Testis (tissue), 3 donors: ENCODE data around the gene JADE3. TPM values are rescaled to one million over a fixed set of nuclear protein-coding genes. Genes with fewer than 3 reads are reported as not detected.

Experiments used
- DNase-seq: peaks from one replicate; pipeline ENCODE4 v3.0.0-alpha.2; 2019
- H3K27ac ChIP-seq, 2 donors: fragments of 200-600 bp; sonication (generic); one replicate each; pipeline ENCODE4 v1.5.1; 2019
- H3K27me3 ChIP-seq: fragments of 200-600 bp; sonication (generic); one replicate; pipeline ENCODE4 v1.5.1; 2019
- H3K36me3 ChIP-seq: fragments of 200-600 bp; sonication (generic); one replicate; pipeline ENCODE4 v1.5.1; 2017; ENCODE audit warnings: low read depth; ENCODE audit errors: missing control alignments
- H3K4me1 ChIP-seq: fragments of 200-600 bp; sonication (generic); one replicate; pipeline ENCODE4 v1.5.1; 2019
- H3K4me3 ChIP-seq, 2 donors: fragments of 200-600 bp; sonication (generic); one replicate each; pipeline ENCODE4 v1.5.1; 2017 to 2019
- H3K9me3 ChIP-seq: fragments of 200-600 bp; sonication (generic); one replicate; pipeline ENCODE4 v1.5.1; 2017
- POLR2A ChIP-seq: fragments of 450-650 bp; IDR thresholded peaks from one replicate; pipeline ENCODE4 v1.6.1; 2017; ENCODE audit warnings: antibody characterized with exemption, mild to moderate bottlenecking, moderate library complexity
- WGBS, 2 donors: methylation state at CpG; one replicate each; pipeline ENCODE4 v1.1.5; 2018; 5-methylcytosine and 5-hydroxymethylcytosine counted together
- intact Hi-C: fragments of 100-400 bp; cut with DNase I; formaldehyde crosslinking; loops from one replicate; pipeline ENCODE4 v1.15.1; 2023; ENCODE audit warnings: low total_unique reads
- polyA plus RNA-seq: library from polyadenylated mRNA; stranded (reverse); fragments of 350-450 nt; fragmentation: Illumina TruSeq; extraction: RNeasy Lipid Tissue Mini Kit (QIAGEN cat#74804); gene quantifications from one replicate; pipeline ENCODE4 v1.2.3, GENCODE V29; 2014; ENCODE audit warnings: low read depth, low replicate concordance; ENCODE audit not compliant: insufficient read depth
- total RNA-seq, 2 donors: library from RNA; depleted of rRNA; stranded (reverse); fragments of >200 nt; gene quantifications; one replicate each; pipeline ENCODE4 v1.2.3, GENCODE V29; 2016
- TF ChIP-seq, protein P1 (sequence below), 3 experiments: fragments of 450-650 bp in 2 of 3; fragments of 200-600 bp in 1 of 3; sonication (generic) in 1 of 3; IDR thresholded peaks; one replicate each; pipeline ENCODE4 v1.5.1; 2016 to 2019; ENCODE audit warnings: antibody characterized with exemption in 3 of 3, mild to moderate bottlenecking in 2 of 3, moderate library complexity in 1 of 3

Gene JADE3
- total and polyA plus RNA-seq, 3 donors from 2014 or later = 22.9 to 33.1 (median 23.0) TPM

DNA sequence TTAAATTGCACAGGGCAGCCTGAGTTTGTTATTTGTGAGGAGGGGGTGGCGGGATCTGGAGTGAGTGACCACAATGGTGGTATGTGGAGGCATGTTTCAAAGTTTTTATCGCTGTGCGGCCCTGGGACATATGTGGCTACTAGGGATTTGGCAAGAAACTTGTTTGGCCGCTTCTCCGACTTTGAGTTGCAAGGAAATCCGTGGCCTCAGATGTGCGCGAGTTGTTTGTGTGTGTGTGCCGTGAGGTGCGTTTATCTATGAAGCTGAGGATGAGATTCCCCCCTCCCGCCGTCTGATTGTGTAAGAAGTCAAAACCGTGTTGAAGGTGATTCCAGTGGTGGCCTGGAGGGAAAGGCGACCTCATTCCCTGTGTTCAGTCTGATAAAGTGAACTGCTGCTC lies 1.4 kb downstream of the JADE3 start:
- intact Hi-C loops = no loop called here
- WGBS, 2 donors = 1% methylated on average over 8 to 14 of the region's 14 CpGs

DNA sequence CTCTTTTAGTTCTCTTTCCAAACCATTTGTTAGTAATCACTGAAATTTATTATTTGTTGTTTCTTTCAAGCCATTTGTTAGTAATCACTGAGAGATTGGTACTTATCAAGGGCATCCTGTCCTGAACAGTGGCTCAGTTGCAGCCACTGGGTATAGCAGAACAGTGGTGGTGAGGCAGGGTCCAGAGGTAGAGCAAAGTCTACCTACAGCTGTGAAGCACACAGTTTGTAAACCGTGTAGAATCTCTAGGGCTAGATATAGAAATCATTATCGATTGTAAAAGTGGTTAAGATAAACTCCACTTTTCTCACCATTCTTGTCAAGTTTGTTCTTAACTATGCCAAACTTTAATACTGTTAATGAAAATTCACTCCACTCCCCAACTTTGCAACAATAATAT lies 4.1 kb downstream of the JADE3 start:
- 60 to 61% methylated on average over 2 of the region's 2 CpGs for WGBS, 2 donors
- no peaks in the 10 kb centered on the region for H3K9me3 ChIP-seq
- no peak overlapping the region for H3K27ac ChIP-seq
- intact Hi-C loops = no loop called here
- no peak for DNase-seq
- H3K27me3 ChIP-seq = no peaks in the 10 kb centered on the region
- no peaks in the 10 kb centered on the region for H3K4me1 ChIP-seq
- H3K36me3 ChIP-seq = no peaks in the 10 kb centered on the region
- TF ChIP-seq, protein P1, sequence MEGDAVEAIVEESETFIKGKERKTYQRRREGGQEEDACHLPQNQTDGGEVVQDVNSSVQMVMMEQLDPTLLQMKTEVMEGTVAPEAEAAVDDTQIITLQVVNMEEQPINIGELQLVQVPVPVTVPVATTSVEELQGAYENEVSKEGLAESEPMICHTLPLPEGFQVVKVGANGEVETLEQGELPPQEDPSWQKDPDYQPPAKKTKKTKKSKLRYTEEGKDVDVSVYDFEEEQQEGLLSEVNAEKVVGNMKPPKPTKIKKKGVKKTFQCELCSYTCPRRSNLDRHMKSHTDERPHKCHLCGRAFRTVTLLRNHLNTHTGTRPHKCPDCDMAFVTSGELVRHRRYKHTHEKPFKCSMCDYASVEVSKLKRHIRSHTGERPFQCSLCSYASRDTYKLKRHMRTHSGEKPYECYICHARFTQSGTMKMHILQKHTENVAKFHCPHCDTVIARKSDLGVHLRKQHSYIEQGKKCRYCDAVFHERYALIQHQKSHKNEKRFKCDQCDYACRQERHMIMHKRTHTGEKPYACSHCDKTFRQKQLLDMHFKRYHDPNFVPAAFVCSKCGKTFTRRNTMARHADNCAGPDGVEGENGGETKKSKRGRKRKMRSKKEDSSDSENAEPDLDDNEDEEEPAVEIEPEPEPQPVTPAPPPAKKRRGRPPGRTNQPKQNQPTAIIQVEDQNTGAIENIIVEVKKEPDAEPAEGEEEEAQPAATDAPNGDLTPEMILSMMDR (IDR thresholded peaks at IDR 0.05) = no peak
- TF ChIP-seq POLR2A = no peak
- no peak overlapping the region for H3K4me3 ChIP-seq

More for the DNA sequence above, 1.4 kb downstream of the JADE3 start:
- TF ChIP-seq, protein P1 (IDR thresholded peaks at IDR 0.05) = no peak
- TF ChIP-seq POLR2A = no peak
- DNase-seq = peak; percentile 31
- peak overlapping the region; percentile 60 to 77 for H3K4me3 ChIP-seq
- H3K27ac ChIP-seq = no peak overlapping the region
- H3K36me3 ChIP-seq = no peaks in the 10 kb centered on the region
- H3K27me3 ChIP-seq = no peaks in the 10 kb centered on the region
- H3K4me1 ChIP-seq = no peaks in the 10 kb centered on the region
- no peaks in the 10 kb centered on the region for H3K9me3 ChIP-seq

GRCh38 chrX:46917622-46918021 lies 5.4 kb downstream of the JADE3 start:
- H3K27me3 ChIP-seq = no peaks in the 10 kb centered on the region
- 94 to 100% methylated on average over 1 of the region's 1 CpG for WGBS, 2 donors
- H3K4me1 ChIP-seq = no peaks in the 10 kb centered on the region
- no peak overlapping the region for H3K27ac ChIP-seq
- H3K36me3 ChIP-seq = no peaks in the 10 kb centered on the region
- H3K9me3 ChIP-seq = no peaks in the 10 kb centered on the region
- no peak overlapping the region for H3K4me3 ChIP-seq
- DNase-seq = no peak
- intact Hi-C loops = no loop called here
- no peak for TF ChIP-seq POLR2A
- TF ChIP-seq, protein P1 (IDR thresholded peaks at IDR 0.05) = no peak

DNA sequence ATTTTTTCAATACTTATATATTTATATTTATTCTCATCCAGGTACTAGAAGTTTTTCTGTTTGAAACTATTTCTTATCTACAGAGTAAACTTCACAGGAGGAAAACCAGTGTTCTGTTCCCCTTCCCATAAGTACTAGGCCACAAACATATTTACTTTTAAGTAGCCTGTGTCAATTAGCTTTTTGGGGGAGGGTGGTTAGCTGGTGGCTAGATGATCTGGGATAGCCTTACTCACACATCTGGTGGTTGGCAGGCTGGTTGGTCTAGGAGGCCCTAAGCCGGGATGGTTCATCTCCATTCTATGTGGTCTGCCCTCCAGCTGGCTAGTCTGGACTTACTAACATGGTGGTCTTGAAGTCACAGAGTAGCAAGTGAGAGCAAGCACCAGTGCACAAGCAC lies 6.2 kb downstream of the JADE3 start:
- TF ChIP-seq, protein P1 (IDR thresholded peaks at IDR 0.05) = no peak
- no peak for TF ChIP-seq POLR2A

DNA sequence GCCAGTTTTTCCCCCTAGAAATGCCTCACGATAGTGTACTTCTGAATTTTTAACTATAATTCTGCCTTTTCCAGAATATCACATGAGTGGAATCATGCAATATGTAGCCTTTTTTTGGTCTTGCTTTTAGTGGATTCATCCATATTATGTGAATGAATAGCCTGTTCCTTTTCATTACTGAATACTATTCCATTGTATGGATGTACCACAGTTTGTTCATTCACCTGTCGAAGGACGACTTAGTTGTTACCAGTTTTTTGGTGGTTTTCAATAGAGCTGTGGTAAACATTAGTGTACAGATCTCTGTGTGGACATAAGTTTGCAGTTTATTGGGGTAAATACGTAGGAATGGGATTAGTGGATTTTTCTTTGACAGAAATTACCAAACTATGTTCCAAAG lies 8.0 kb downstream of the JADE3 start:
- 69 to 72% methylated on average over 4 of the region's 4 CpGs for WGBS, 2 donors
- TF ChIP-seq POLR2A = no peak
- TF ChIP-seq, protein P1 (IDR thresholded peaks at IDR 0.05) = no peak

More for the DNA sequence above, 6.2 kb downstream of the JADE3 start:
- Histone ChIP-seq H3K27me3 (no peaks in the 10 kb centered on the region), H3K4me1 (no peaks in the 10 kb centered on the region), H3K27ac (no peak overlapping the region), H3K36me3 (no peaks in the 10 kb centered on the region), H3K9me3 (no peaks in the 10 kb centered on the region), H3K4me3 (no peak overlapping the region)
- DNase-seq = no peak
- WGBS, 2 donors = 100% methylated on average over 1 of the region's 1 CpG; no CpG with 5 or more reads in 1 of the 2 donors
- intact Hi-C loops = no loop called here

More for the DNA sequence above, 8.0 kb downstream of the JADE3 start:
- no peak for DNase-seq
- H3K27me3 ChIP-seq = no peaks in the 10 kb centered on the region
- intact Hi-C loops = no loop called here
- H3K4me3 ChIP-seq = no peak overlapping the region
- H3K4me1 ChIP-seq = no peaks in the 10 kb centered on the region
- no peaks in the 10 kb centered on the region for H3K9me3 ChIP-seq
- H3K36me3 ChIP-seq = no peaks in the 10 kb centered on the region
- H3K27ac ChIP-seq = no peak overlapping the region
